K562 (cell line): Measurements from ENCODE around the gene RBM7. TPM values are rescaled to one million over a fixed set of nuclear protein-coding genes. Genes with fewer than 3 reads are reported as not detected.

Experiments
- ATAC-seq: fragments of 200-7000 bp; cut with Tn5 transposase; 3 replicates; pipeline ENCODE4 v1.9.1; 2020; ENCODE audit warnings: moderate library complexity
- BruUV-seq: library from RNA; stranded (reverse); fragments of 400-500 nt; replicated peaks from 2 replicates; lab custom pipeline; 2021; lab: Mats Ljungman, UMichigan
- CTCF ChIA-PET: fragments of 300-600 bp; formaldehyde crosslinking; extraction: SDS; loops from one replicate; lab custom pipeline; 2021; ENCODE audit warnings: low intra/inter-chr PET ratio; lab: Yijun Ruan, JAX
- POLR2A ChIA-PET: fragments of 300-600, 350-650 bp; sonication (Branson Sonifier 250); formaldehyde crosslinking; extraction: SDS; loops from one replicate; lab custom pipeline; 2021; ENCODE audit warnings: antibody characterized with exemption, inconsistent platforms; lab: Yijun Ruan, JAX
- DNase-seq, 4 experiments: peaks; one replicate each; pipeline versions ENCODE4 v3.0.0 to v3.0.0-alpha.2; 2011 to 2018; ENCODE audit warnings: low spot score in 3 of 4, mixed read lengths in 3 of 4; ENCODE audit errors: extremely low read depth in 1 of 4
- FAIRE-seq: peaks from 2 replicates; lab custom pipeline; 2011; peaks lifted over from hg19 to GRCh38; lab: Jason Lieb, UNC
- H2AFZ ChIP-seq: 2 replicates; pipeline ENCODE4 v1.6.0; 2011; ENCODE audit warnings: low read depth, low read length, control low read depth, inconsistent platforms
- H3K27ac ChIP-seq: fragments of 200-600 bp; 3 replicates; pipeline ENCODE4 v1.8.0; 2011; ENCODE audit warnings: low read depth, mild to moderate bottlenecking, control low read depth, inconsistent platforms, low read length, moderate library complexity, mixed read lengths; ENCODE audit errors: extremely low read depth
- H3K27me3 ChIP-seq, 2 experiments: fragments of 300-600 bp in 1 of 2; 2 replicates in 1 of 2; 3 replicates in 1 of 2; pipeline versions ENCODE4 v1.6.0 to v1.8.0; 2011; ENCODE audit warnings: inconsistent platforms in 2 of 2, low read length in 2 of 2, mild to moderate bottlenecking in 1 of 2, mixed read lengths in 1 of 2, moderate library complexity in 1 of 2; ENCODE audit not compliant: control insufficient read depth in 2 of 2, insufficient read depth in 2 of 2
- H3K36me3 ChIP-seq: fragments of 300-600 bp; 3 replicates; pipeline ENCODE4 v1.8.0; 2011; ENCODE audit warnings: mild to moderate bottlenecking, low read length, inconsistent platforms; ENCODE audit not compliant: control insufficient read depth, insufficient read depth
- H3K4me1 ChIP-seq, 2 experiments: fragments of 200-600 bp in 1 of 2; replicated peaks in 1 of 2; 2 replicates in 1 of 2; 3 replicates in 1 of 2; pipeline versions ENCODE4 v1.5.1 to v1.8.0; 2011; ENCODE audit warnings: inconsistent platforms in 2 of 2, low read length in 2 of 2, mild to moderate bottlenecking in 1 of 2, mixed read lengths in 1 of 2, moderate library complexity in 1 of 2; ENCODE audit not compliant: control insufficient read depth in 2 of 2, insufficient read depth in 2 of 2
- H3K4me2 ChIP-seq: 2 replicates; pipeline ENCODE4 v1.6.1; 2011; ENCODE audit warnings: low read length, control low read depth, inconsistent platforms, mixed read lengths; ENCODE audit not compliant: insufficient read depth
- H3K4me3 ChIP-seq: fragments of 200-600 bp; sonication (generic), shearing (Covaris generic); 2 replicates; pipeline ENCODE4 v1.5.1; 2016; ENCODE audit warnings: control low read depth, inconsistent platforms
- H3K79me2 ChIP-seq: fragments of 200-600 bp; 3 replicates; pipeline ENCODE4 v1.8.0; 2011; ENCODE audit warnings: low read length, inconsistent platforms; ENCODE audit not compliant: control insufficient read depth, insufficient read depth
- H3K9ac ChIP-seq, 2 experiments: 2 replicates each; pipeline versions ENCODE4 v1.6.0 to v1.6.1; 2011; ENCODE audit warnings: low read depth in 2 of 2, low read length in 2 of 2, control low read depth in 1 of 2, inconsistent platforms in 1 of 2, mild to moderate bottlenecking in 1 of 2, mixed read lengths in 1 of 2; ENCODE audit not compliant: insufficient read depth in 1 of 2
- H3K9me1 ChIP-seq: one replicate; pipeline ENCODE4 v1.6.0; 2011; ENCODE audit warnings: inconsistent platforms, mild to moderate bottlenecking, low read length, moderate library complexity; ENCODE audit not compliant: control insufficient read depth, insufficient read depth
- H3K9me3 ChIP-seq: replicated peaks from 2 replicates; pipeline ENCODE4 v1.5.1; 2011; ENCODE audit warnings: low read depth, low read length, inconsistent platforms; ENCODE audit not compliant: control insufficient read depth, insufficient read depth
- H4K20me1 ChIP-seq: replicated peaks from 2 replicates; pipeline ENCODE4 v1.6.1; 2011; ENCODE audit warnings: low read length, inconsistent platforms, mixed read lengths; ENCODE audit not compliant: control insufficient read depth, insufficient read depth
- ARHGAP35 ChIP-seq: fragments of 450-650 bp; IDR thresholded peaks from 2 replicates; pipeline ENCODE4 v1.6.1; 2018; ENCODE audit not compliant: partially characterized antibody
- FOSL1 ChIP-seq: fragments of 200-800 bp; sonication (Bioruptor generic); conservative IDR thresholded peaks from 2 replicates; pipeline ENCODE4 v1.6.1; 2016; ENCODE audit warnings: missing genetic modification characterization, missing compliant biosample characterization
- HDAC6 ChIP-seq: IDR thresholded peaks from 2 replicates; pipeline ENCODE4 v1.6.1; 2012; ENCODE audit warnings: low read depth, mild to moderate bottlenecking, control low read depth, inconsistent platforms, low read length, moderate library complexity
- POLR2H ChIP-seq: IDR thresholded peaks from 2 replicates; pipeline ENCODE4 v1.6.1; 2016; ENCODE audit warnings: missing genetic modification characterization, low read depth, mild to moderate bottlenecking, control low read depth, missing compliant biosample characterization, moderate library complexity
- RCOR1 ChIP-seq, 2 experiments: IDR thresholded peaks; 2 replicates each; pipeline ENCODE4 v1.6.1; 2012; ENCODE audit warnings: low read depth in 2 of 2, low read length in 2 of 2, borderline replicate concordance in 1 of 2, improper control_type of control experiment in 1 of 2
- TAF15 ChIP-seq: fragments of 200-400 bp; formaldehyde crosslinking; IDR thresholded peaks from 2 replicates; pipeline ENCODE4 v1.6.1; 2017; ENCODE audit warnings: mild to moderate bottlenecking, low read depth, low read length, moderate library complexity
- ZNF551 ChIP-seq: fragments of 250-450 bp; sonication (Bioruptor Pico); IDR thresholded peaks from 2 replicates; pipeline ENCODE4 v1.5.0; 2021; ENCODE audit warnings: mild to moderate bottlenecking, moderate library complexity
- WGBS: fragments of 100-300 bp; shearing (Covaris generic); methylation state at CpG from one replicate; pipeline ENCODE4 v1.1.6; 2016; ENCODE audit warnings: low coverage, mixed read lengths; ENCODE audit not compliant: insufficient coverage; ENCODE audit errors: missing lambda C conversion rate; 5-methylcytosine and 5-hydroxymethylcytosine counted together
- in situ Hi-C: fragments of 300-500 bp; cut with MboI; formaldehyde crosslinking; loops from 4 replicates; pipeline ENCODE4 v1.15.0; 2018; ENCODE audit warnings: inconsistent platforms, mixed read lengths
- intact Hi-C: fragments of 100-400 bp; cut with micrococcal nuclease; formaldehyde crosslinking; loops from 2 replicates; pipeline ENCODE4 v1.14.2; 2022
- polyA plus RNA-seq, 8 experiments: library from polyadenylated mRNA; depleted of rRNA in 4 of 8; stranded (reverse) in 5 of 8; unstranded in 3 of 8; fragments of >200 nt; fragmentation: Nextera tagmentation in 2 of 8; fragmentation: Illumina TruSeq in 1 of 8; extraction: Ambion mirVana in 2 of 8; extraction: Trizol in 1 of 8; gene quantifications; 2 replicates each; pipeline versions ENCODE4 v1.2.1 to v1.2.3, GENCODE V29; 2011 to 2014; ENCODE audit warnings: inconsistent platforms in 1 of 8, missing spikeins in 1 of 8
- total RNA-seq, 7 experiments: library from RNA; depleted of rRNA in 6 of 7; stranded (reverse); fragments of >200 nt in 6 of 7; fragmentation: Illumina TruSeq in 2 of 7; extraction: Trizol in 2 of 7; gene quantifications; 2 replicates each; pipeline versions ENCODE4 v1.2.1 to v1.2.3, GENCODE V29; 2011 to 2021; ENCODE audit warnings: low replicate concordance in 1 of 7
- TF ChIP-seq, protein P1 (sequence below): sonication (generic); IDR thresholded peaks from 2 replicates; pipeline ENCODE4 v1.6.1; 2016
- TF ChIP-seq, protein P2 (sequence below): fragments of 450-650 bp; IDR thresholded peaks from 2 replicates; pipeline ENCODE4 v1.6.1; 2016; ENCODE audit warnings: borderline replicate concordance
- TF ChIP-seq, protein P3 (sequence below): fragments of 450-650 bp; formaldehyde crosslinking; conservative IDR thresholded peaks from 2 replicates; pipeline ENCODE4 v1.4.0; 2022; ENCODE audit warnings: mild to moderate bottlenecking, missing genetic modification characterization

Gene RBM7
- total and polyA plus RNA-seq, 9 of the 15 experiments (the other 6 are each of a cell fraction or from before 2014, with no cell fraction given), result 26.0 to 76.8 (median 49.6) TPM

DNA sequence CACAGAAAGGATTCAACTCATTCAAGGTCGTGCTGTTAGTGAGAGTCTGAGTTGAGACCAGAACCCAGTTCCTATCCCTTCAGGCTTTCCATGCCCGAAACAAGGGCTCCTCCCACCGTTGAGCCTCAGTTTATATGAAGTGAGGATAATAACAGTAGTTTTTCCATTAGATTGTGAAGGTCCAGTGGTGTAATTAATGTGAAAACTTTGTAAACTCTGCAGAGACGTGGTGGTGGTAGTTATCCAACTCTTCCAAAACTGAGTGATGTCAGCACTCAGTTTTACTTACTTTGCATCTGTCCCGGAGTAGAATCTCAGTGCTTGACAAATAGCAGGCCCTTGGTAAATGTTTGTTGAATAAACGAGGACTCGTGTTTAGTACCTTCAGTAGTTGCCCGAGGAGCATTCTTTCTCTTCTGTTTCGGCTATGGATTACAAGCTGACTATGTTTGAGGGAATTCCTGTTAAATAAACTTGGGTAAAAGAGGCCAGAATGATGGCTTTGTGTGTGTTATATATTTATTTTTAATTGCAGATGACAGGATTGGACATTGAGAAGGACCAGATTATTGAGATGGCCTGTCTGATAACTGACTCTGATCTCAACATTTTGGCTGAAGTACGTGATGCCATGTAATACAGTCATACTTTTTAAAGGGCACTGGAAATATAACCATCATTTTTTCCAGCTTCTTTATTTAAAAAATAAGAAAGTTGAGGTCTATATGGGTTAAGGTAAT is 39.8 kb downstream of the RBM7 start (continued):
- TF ChIP-seq POLR2H (tag) (0 out of 2 replicates have a peak, but pooled peaks have one; percentile 12), FOSL1 (tag) (peak; percentile 12), RCOR1 (IDR thresholded peaks at IDR 0.05; ENCODE audit: borderline replicate concordance in 1 of 2, low read depth in 2 of 2, low read length in 2 of 2) (no peak), ARHGAP35 (no peak), ZNF551 (CRISPR knock-in tag) (no peak)
- TF ChIP-seq, protein P1, sequence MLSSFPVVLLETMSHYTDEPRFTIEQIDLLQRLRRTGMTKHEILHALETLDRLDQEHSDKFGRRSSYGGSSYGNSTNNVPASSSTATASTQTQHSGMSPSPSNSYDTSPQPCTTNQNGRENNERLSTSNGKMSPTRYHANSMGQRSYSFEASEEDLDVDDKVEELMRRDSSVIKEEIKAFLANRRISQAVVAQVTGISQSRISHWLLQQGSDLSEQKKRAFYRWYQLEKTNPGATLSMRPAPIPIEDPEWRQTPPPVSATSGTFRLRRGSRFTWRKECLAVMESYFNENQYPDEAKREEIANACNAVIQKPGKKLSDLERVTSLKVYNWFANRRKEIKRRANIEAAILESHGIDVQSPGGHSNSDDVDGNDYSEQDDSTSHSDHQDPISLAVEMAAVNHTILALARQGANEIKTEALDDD, result peak; percentile 53; the same call in 1 of the 2 replicates

DNA sequence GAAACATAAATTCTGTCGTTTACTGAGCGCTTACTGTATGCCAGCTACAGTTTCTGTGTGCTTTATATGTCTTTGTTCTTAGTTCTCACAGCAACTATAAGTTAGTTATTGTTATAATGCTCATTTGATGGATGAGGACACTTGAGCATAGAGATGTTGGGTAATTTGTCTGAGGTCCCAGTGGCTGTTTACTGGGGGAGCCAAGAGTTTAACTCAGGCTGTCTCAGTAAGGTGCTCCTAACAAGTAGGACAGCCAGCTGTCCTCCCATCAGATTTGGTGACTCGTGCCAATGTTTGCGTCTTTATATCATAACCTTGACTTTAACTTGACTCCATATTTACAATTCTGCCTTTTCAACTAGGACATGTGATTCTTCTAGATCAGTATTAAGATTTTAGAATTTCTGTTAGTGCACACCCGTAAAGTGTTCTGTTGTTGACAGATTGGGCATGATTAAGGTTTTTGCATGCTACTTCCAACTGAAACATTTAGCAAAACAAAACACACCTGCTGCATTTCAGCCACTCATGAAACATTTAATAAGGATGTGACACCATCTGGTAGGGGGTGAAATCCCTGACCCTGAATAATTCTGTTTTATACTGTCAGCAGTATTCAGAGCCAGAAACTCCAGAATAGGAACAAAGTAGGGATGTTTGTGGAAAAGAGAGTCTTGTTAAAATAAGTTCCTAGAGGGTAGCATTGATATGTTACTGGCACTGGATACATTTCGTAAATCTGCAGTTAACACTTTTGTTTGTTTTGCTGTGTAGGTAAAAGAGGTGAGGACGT is 40.7 kb downstream of the RBM7 start:
- Histone ChIP-seq H4K20me1 (no peaks in the 10 kb centered on the region), H2AFZ (no peak overlapping the region), H3K9me3 (no peaks in the 10 kb centered on the region), H3K4me1 (peaks cover 7 to 16% of the 10 kb centered on the region in 2 experiments; a peak in 3 of 5 replicates), H3K9ac (peak overlapping the region; percentile 49 to 81; a peak in 3 of 4 replicates), H3K36me3 (peaks cover 33% of the 10 kb centered on the region), H3K27ac (peak overlapping the region; percentile 85), H3K27me3 (no peaks in the 10 kb centered on the region), H3K4me2 (peak overlapping the region; percentile 91), H3K79me2 (peaks cover 70% of the 10 kb centered on the region), H3K9me1 (no peaks in the 10 kb centered on the region), H3K4me3 (peak overlapping the region; percentile 82)
- peak; percentile 13 for ATAC-seq
- intact Hi-C loops (loop anchor here (5.0 kb wide), 1 partner anchor 99 kb away; no protein-coding TSS in a partner anchor), in situ Hi-C loops (no loop called here)
- ChIA-PET POLR2A (no interaction called here), CTCF (no interaction called here)
- no TSS peak for BruUV-seq
- DNase-seq, result peak in 2 of 4 experiments; percentile 15 to 44
- peak; percentile 56 for FAIRE-seq
- 6% methylated on average over 7 of the region's 7 CpGs for WGBS
- TF ChIP-seq, protein P2, sequence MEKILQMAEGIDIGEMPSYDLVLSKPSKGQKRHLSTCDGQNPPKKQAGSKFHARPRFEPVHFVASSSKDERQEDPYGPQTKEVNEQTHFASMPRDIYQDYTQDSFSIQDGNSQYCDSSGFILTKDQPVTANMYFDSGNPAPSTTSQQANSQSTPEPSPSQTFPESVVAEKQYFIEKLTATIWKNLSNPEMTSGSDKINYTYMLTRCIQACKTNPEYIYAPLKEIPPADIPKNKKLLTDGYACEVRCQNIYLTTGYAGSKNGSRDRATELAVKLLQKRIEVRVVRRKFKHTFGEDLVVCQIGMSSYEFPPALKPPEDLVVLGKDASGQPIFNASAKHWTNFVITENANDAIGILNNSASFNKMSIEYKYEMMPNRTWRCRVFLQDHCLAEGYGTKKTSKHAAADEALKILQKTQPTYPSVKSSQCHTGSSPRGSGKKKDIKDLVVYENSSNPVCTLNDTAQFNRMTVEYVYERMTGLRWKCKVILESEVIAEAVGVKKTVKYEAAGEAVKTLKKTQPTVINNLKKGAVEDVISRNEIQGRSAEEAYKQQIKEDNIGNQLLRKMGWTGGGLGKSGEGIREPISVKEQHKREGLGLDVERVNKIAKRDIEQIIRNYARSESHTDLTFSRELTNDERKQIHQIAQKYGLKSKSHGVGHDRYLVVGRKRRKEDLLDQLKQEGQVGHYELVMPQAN, result no peak
- TF ChIP-seq ZNF551 (CRISPR knock-in tag) (no peak), TAF15 (no peak), HDAC6 (no peak)
- TF ChIP-seq, protein P3, sequence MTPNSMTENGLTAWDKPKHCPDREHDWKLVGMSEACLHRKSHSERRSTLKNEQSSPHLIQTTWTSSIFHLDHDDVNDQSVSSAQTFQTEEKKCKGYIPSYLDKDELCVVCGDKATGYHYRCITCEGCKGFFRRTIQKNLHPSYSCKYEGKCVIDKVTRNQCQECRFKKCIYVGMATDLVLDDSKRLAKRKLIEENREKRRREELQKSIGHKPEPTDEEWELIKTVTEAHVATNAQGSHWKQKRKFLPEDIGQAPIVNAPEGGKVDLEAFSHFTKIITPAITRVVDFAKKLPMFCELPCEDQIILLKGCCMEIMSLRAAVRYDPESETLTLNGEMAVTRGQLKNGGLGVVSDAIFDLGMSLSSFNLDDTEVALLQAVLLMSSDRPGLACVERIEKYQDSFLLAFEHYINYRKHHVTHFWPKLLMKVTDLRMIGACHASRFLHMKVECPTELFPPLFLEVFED (CRISPR knock-in tag), result no peak
